LHCN-M2 (cell line): ENCODE results near the gene ADIRF. TPM values are rescaled to one million over a fixed set of nuclear protein-coding genes. Genes with fewer than 3 reads are reported as not detected.
"Not testable (repeated sequence)": the region's sequence is repeated elsewhere in the genome, so short reads cannot be mapped to it uniquely, and the experiment has no call there.

ENCODE experiments used
- DNase-seq: peaks from one replicate; pipeline ENCODE4 v3.0.0-alpha.2; 2012; ENCODE audit warnings: low read depth
- polyA plus RNA-seq: library from polyadenylated mRNA; unstranded; fragments of >200 nt; gene quantifications from one replicate; pipeline ENCODE4 v1.2.1, GENCODE V29; 2012; ENCODE audit warnings: missing spikeins
- total RNA-seq: library from RNA; depleted of rRNA; stranded (reverse); fragments of >200 nt; gene quantifications from 2 replicates; pipeline ENCODE4 v1.2.3, GENCODE V29; 2014; rRNA removed

ADIRF gene
- 2.5 and 3.2 TPM in 2 replicates for total RNA-seq
- polyA plus RNA-seq: 2.3 TPM

DNA sequence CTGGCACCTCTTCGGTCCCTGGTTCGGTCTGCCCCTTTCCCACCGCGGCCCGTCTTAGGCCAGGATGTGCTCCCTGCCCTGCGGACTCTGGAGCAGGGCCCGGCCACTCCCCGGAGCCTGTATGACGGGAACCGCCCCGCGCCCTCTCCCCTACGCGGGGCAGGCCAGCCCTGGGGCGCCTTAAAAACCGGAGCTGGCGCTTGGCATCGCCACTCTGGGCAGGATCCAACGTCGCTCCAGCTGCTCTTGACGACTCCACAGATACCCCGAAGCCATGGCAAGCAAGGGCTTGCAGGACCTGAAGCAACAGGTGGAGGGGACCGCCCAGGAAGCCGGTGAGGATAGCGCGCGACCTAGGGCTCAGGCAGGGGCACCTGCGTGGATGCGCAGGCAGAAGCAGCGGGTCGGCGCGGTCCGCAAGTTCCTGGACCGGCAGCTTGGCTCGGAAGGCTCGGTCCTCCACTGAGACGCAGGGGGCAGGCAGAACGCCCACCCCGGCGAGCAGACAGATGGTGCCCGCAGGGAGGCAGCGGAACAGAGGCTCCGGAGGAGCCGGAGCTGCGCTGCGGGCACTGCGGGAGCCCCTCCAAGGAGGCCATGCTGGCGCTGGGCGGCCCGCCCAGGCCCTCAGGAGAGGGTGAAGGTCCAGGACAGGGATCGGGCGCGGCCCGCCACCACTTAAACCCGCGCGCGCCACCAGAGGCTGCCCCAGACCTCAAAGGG lies at the start of gene ADIRF:
ADIRF (plus strand) TSS at position 212 of the 723 bp plus-strand sequence; CDS start at position 275, 63 bp downstream.
- no peak for DNase-seq

DNA sequence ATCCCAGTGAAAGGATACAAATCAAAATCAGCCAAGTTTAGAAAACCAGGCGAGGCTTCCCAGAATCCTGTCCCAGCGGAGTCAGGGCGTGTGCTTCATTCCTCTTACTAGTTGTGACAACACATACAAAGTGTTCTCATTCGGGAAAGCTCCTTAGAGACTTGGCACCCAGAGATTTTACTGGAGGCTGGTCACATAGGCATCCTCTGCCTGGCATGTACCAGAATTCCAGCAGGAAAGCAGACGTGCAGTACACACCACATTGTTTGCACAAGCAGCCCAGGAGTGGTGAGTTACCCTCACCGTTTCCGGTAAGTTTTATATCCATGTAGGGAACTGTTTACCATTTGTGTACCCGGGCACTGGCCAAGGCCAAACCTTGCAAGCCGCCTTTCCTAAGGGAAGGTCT lies 45.7 kb upstream of the ADIRF start:
- DNase-seq: no peak

DNA sequence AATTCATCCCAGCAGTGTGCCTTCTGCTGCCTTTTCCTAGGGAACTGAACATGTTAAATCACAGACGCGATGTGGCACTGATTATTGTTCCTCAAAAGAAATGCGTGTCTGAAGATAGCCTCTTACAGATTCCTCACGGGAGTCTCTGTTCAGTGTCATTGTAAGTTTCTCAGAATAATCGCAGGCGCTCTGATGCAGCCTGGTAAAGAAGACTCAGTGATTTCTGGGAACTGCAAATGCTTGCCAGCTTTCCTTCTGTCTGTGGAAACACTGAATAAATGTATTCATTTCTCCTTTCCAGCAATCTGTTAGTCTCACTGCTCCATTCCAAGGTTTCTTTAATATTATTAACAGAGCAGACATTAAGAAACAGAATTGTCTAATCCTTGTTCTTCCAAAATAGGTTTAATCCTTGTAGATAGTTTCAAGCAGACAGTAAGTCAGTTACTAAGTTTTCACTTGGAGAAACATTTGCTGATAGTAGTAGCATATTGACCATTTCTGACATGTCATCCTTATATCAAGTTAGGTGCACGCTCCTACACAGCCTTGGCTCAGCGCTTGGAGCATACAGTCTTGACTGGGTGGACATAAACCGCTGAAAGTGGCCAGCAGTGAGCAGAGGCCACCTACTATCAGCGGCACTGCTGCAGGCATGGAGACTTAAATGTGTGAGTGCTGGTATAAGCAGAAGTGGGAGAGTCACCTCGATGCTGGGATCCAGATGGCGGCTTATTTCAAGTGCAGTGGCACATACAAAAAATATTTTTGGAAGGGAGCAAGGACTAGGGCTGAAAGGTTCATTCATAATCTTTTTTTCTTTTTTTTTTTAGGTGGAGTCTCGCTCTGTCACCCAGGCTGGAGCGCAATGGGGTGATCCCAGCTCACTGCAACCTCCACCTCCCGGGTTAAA lies 38.6 kb upstream of the ADIRF start:
- DNase-seq: no peak

DNA sequence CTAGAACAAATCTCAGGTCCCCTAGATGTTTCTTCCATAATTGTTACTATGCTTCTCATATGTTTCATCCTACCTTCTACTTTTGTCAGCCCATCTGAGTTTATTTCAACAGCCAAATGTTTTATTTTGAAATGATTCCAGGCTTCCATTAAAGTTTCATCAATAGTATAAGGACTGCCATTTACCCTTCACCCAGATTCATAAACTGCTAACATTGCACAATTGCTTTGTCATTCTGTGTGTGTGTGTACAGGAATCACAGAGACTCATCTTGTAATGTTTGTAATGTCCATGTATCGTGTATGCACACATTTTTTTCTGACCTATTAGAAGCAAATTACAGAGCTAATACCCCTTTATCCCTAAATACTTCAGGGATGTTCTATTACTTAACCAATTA lies 36.4 kb upstream of the ADIRF start:
- DNase-seq: peak; percentile 15

DNA sequence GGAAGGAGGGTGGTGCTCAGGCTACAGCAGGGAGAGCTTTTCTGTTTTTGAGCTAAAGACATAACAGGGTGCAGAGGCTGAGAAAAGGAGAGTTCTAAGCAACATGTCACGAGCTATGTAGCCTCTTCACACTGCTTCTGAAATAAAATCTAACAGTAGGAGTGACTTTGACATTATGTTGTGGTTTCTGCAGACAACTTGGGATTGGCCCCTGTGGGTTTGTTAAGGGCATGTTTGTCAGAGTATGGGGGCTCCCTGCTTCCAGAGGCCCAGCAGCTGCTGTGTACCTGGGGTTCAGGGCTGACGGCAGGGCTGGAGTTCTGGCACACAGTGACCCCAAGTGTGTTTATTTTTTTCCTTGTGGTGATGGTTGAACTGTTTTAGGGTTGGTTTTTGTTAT lies 35.6 kb upstream of the ADIRF start:
- DNase-seq: no peak

DNA sequence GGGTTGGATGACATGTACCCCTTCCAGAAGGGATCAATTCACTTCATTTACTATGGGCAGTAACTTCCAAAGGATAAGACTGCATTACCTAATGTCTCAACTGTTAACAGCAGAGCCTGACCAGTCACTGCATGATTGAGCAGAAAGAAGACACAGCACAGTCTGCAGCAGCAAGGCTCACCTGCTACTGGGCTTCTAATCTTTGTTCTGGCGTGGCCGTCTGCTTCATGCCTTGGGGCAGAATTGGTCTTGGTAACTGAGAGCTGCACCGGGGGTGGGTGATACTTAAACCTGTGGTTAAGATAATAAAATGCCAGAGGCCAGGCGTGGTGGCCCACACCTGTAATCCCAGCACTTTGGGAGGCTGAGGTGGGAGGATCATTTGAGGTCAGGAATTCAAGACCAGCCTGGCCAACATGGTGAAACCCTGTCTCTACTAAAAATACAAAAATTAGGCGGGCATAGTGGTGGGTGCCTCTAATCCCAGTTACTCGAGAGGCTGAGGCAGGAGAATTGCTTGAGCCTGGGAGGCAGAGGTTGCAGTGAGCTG lies 34.0 kb upstream of the ADIRF start:
- DNase-seq: not testable (repeated sequence)

DNA sequence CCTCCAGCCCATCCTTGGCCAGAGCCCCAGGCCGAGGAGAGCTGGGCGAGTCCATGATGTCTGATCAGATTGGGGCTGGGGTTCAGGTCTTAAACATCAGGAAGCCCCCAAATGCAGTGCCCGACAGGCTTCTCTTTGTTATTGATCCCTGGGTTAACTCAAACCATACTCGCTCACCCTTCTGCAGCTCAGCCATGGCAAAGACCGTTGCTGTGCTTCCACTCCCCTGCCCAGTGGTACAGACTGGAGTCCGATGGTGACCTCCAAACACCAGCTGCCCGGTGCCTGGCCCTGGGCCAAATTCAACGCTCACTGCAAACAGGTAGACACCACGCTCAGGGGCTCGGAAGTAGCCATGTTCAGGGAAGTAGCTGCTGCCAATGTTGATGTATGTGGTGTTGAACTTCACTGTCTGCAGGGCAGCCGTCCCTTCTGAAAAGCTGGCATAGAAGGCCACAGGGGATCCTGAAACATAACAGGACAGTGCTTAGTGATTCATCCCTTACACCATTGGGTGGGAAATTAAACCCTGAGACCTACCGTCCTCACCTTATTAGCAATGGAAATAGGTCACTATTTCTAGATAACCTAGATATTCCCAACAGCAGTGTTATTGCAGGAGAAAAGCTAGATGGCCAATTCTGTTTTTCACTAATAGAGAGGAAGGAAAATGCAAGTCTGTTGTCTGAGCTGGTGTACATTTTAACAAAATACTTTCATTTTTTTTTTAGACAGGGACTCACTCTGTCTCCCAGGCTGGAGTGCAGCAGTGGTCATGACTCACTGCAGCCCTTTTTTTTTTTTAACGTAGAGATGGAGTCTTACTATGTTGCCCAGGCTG lies 31.4 kb upstream of the ADIRF start:
- peak; percentile 53 for DNase-seq

DNA sequence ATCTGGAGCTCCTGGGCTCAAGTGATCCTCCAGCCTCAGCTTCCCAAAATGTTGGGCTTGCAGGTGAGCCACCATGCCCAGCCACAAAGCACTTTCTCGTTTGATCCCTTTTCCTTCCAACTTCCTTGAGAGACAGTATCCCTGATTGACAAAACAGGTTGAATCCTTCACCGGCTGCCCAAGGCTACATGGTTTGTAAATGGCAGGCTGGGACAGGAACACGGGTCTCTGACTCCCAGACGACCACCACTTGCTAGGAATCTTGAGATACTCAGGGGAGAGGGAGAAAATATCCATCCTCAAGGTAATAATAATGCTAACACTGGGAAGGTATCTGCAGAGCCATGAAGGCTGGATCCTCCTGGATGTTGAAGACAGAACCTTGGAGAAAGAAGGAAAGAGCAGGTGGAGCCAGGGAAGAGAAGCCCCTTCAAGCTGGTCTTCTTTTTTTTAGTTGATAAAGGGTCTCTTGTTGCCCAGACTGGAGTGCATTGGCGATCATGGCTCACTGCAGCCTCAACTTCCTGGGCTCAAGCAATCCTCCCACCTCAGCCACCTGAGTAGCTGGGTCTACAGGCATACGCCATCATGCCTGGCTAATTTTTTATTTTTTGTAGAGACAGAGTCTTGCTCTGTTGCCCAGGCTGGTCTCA lies 30.7 kb upstream of the ADIRF start:
- DNase-seq: no peak

DNA sequence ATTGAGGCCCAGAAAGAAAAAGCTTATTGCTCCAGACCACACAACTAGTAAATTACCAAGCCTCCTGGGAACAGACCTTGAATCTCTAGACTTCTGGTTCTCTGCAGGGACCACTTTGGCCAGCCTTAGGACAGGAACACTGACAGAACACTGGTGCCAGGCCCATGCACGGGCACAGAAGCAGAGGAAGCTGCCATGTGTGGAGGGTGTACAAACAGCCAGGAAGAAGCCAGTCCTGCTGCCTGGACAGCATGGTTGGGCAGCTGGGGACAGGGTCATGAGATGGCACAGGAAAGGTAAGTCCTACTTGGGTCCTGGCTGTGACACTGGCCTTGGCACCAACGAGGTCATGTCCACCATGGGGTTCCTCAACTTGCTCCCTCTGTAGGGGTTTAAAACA lies 30.0 kb upstream of the ADIRF start:
- DNase-seq: no peak

DNA sequence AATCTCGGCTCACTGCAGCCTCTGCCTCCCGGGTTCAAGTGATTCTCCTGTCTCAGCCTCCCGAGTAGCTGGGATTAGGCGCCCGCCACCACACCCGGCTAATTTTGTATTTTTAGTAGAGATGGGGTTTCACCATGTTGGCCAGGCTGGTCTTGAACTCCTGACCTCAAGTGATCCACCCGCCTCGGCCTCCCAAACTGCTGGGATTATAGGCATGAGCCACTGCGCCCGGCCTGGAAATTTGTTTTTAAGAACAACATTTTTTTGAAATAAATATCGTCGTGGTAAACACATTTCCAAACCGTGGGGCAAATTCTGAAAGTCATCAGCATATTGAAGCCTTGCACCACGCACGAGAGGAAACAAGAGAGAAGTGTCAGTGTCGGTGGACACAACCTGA lies 28.2 kb upstream of the ADIRF start:
- DNase-seq: not testable (repeated sequence)

DNA sequence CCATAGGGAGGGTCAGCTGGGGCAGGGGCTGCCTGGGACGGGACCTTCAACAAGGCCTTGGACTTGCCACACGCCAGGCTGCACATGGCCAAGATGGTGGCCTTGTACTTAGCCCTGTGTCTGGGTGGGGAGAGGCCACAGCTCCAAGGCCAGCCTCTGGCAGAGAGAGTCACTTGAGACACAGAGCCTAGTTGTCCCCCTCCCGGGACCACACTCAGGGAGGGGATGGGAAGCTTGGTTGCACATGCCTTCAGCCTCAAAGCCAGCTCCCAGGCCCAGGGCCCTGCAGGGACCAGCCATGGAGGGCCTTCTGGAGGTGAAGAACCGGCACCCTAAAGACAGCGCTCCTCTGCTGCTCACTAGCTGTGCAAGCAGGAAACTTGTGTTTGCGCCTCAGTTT lies 27.6 kb upstream of the ADIRF start:
- no peak for DNase-seq

DNA sequence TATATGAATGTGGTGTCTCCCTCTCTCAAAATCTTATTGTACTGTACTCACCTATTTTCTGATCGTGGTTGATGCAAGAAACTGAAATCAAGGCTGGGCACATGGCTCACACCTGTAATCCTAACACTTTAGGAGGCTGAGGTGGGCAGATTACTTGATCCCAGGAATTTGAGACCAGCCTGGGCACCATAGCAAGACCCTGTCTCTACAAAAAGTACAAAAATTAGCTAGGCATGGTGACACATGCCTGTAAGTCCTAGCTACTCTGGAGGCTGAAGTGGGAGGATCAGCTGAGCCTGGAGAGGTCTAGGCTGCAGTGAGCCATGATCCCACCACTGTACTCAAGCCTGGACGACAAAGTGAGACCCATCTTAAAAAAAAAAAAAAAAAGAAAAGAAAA lies 26.9 kb upstream of the ADIRF start:
- DNase-seq: no peak

DNA sequence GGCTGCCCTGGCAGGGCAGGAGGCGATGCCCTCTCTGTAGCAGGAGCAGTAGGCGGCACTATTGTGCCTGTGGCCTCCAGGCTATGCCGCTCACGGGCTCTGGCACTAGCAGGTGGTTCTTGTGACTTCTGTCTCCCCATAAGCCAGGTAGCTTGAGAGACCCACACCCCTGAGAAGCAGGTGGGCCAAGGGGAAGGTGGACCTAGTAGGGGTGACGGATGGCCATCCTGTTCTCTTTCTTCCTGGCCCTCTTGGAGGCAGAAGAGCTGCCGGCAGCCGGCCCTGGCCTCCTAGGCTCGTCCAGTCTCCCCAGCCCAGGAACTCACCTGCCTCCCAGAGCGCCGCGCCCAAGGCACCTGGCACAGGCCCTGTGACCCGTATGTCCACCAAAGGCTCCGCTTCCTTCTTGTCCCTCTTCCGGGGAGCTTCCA lies 26.3 kb upstream of the ADIRF start:
- DNase-seq: no peak

DNA sequence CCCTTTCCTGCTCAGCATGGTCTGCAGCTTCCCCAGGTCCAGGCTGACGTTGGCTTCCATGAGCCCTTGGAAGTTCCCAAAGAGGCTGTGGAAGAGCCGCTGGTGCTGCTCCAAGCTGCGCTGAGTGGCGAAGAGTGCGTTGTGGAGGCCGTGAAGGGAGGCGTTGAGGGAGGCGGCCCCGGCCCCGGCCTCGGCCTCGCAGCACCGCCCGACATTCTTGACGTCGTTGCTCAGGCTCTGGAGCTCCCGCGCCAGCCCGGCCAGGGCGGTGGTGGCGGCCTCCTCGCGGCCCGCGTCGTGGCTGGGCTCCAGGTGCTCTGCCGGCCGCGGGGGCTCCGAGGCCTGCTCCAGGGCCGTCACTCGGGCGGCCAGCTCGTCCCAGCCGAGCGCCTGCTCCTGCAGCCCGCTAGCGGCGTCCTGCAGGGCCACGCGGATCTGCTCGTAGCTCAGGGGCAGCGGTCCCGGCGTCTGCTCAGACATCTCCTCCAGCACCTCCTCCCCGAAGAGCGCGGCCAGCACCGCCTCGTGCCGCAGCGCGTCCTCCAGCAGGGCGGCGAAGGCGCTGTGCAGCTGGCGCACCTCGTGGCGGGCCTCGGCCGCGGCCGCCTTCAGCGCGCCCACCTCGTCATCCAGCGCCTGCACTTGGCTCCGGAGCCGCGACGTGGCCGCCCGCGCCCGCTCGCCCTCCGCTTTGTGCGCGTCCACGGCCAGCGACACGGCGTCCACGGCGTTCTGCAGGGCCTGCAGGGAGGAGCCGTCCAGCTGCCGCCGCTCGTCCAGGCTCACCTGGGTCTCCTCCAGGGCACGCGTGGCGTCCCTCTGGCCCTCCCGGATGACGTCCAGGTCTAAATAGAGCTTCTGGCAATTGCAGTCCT lies 25.6 kb upstream of the ADIRF start:
- no peak for DNase-seq

DNA sequence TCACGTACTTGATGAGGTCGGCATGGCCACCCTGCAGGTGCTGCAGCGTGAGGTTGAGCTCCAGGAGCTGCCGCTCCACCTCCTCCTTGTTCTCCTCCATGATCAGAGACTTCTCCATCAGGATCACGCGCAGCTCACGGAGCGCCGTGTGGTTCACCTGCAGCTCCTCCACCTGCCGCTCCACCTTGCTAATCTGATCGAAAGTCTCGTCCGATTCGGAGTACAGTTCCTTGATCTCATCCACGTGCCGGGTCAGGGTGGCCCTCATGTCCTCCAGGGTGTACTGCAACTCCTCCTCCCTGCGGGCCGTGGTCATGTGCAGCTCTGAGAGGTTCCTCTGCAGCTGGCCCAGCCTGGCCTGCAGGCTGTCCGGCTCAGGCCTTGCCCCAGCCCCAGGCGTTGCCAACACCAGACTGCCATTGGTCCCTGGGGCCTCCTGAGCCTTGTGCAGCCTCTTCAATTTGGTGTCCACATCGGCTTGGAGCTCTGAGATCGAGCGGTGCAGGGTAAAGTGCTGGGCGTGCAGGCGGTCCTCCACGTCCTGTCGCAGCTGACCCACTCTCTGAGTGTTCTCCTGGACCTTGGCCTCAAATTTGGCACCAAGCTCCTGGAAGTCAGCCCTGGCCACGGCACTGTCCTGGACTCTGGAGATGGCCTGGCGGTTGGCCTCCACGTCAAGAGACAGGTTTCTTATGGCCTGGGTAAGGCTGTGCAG lies 24.8 kb upstream of the ADIRF start:
- no peak for DNase-seq

DNA sequence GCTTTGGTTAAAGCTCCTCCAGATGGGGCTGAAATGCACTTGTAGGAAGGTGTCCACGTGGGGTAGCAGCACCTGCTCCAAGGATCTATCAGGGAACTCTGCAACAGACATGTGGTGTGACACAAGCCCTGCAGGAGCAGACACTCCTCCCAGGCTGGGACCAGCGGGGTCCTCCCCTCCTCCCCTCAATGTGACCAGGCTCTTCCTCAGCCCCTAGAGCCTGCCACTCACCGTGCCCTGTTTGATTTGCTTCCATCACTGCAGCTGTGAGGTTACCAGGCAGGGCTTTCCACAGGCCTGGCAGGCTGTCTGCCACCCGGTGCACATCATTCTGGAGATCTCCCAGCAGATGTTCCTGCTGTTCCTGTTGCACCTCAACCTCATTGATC lies 24.3 kb upstream of the ADIRF start:
- no peak for DNase-seq

DNA sequence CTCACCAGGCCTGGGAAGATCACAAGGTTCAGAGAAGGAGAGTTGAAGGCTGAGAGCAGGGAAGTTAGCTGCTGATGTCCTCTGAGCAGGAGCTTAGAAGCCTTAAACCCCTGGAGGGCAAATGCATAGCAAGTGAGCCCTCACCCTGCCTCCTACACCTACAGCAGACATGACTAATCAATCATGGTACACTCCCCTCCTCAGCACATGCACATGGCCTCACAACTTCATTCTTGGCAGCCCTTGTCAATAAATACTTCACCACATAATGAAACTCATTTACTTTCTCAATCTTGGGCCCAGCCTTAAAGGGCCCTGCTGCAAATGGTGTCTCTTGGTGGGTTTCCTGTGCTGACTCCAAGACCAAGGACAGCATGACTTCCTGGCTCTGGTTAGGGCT lies 23.8 kb upstream of the ADIRF start:
- DNase-seq: no peak

DNA sequence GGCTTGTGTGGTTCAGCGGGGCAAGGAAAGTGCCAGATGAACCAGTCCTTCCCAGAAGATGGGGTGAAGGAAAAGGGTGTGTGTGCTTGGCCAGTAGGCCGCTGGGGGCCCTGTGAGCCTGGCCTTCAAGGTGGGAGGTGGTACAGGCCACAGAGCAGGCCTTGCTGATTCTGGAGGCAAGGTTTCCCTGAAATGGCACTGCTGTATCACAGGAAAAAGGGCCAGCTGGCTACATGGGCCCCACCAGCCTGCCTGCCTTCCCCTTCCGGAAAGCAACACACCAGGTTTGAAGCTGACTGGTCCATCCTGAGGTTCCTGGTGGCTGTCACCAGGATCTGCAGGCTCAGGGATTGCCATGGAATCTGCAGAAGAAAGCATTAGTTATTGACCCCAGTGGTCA lies 23.4 kb upstream of the ADIRF start:
- DNase-seq: no peak
